NCI-H510A treated with DMSO at 0.1 percent for 48 hours (cell line): ENCODE results near the gene ACSL3.
"Not testable (repeated sequence)": the region's sequence is repeated elsewhere in the genome, so short reads cannot be mapped to it uniquely, and the experiment has no call there.

Experiments
- DNase-seq: peaks from one replicate; lab custom pipeline; 2025; lab: John Stamatoyannopoulos, UW

Gene ACSL3

GRCh38 chr2:222912117-222912516 is 51.3 kb downstream of the ACSL3 start:
- peak; percentile 22 for DNase-seq

GRCh38 chr2:222912776-222913175 is 51.9 kb downstream of the ACSL3 start:
- no peak for DNase-seq

GRCh38 chr2:222915092-222915957 is 54.5 kb downstream of the ACSL3 start:
- peak; percentile 46 for DNase-seq

GRCh38 chr2:222916229-222917197 is 55.7 kb downstream of the ACSL3 start:
- no peak for DNase-seq

GRCh38 chr2:222917212-222917611 is 56.4 kb downstream of the ACSL3 start:
- DNase-seq: not testable (repeated sequence)

- no peak for DNase-seq
These were observed 59.1 kb downstream of the ACSL3 start for GRCh38 chr2:222919841-222920526.

- DNase-seq: no peak
These were observed 59.9 kb downstream of the ACSL3 start for GRCh38 chr2:222920657-222921186.

GRCh38 chr2:222922019-222922800 is 61.4 kb downstream of the ACSL3 start:
- no peak for DNase-seq

GRCh38 chr2:222926915-222927314 is 66.1 kb downstream of the ACSL3 start:
- DNase-seq: no peak

GRCh38 chr2:222927600-222927999 is 66.8 kb downstream of the ACSL3 start:
- no peak for DNase-seq

GRCh38 chr2:222928335-222928734 is 67.5 kb downstream of the ACSL3 start:
- no peak for DNase-seq

- no peak for DNase-seq
These were observed 70.0 kb downstream of the ACSL3 start for GRCh38 chr2:222930862-222931261.

- DNase-seq: no peak
These were observed 70.8 kb downstream of the ACSL3 start for GRCh38 chr2:222931659-222932058.

GRCh38 chr2:222933458-222933857 is 72.6 kb downstream of the ACSL3 start:
- DNase-seq: no peak

- DNase-seq: no peak
These were observed 75.0 kb downstream of the ACSL3 start for GRCh38 chr2:222935688-222936298.

GRCh38 chr2:222936705-222937104 is 75.9 kb downstream of the ACSL3 start:
- DNase-seq: no peak

GRCh38 chr2:222938327-222938726 is 77.5 kb downstream of the ACSL3 start:
- DNase-seq: no peak

GRCh38 chr2:222939208-222939856 is 78.5 kb downstream of the ACSL3 start:
- peak; percentile 50 for DNase-seq

GRCh38 chr2:222939979-222940378 is 79.1 kb downstream of the ACSL3 start:
- no peak for DNase-seq

GRCh38 chr2:222941510-222942032 is 80.7 kb downstream of the ACSL3 start:
- DNase-seq: no peak
